ENCODE results near the gene MYLIP.

Gene MYLIP

GRCh38 chr6:16141514-16141913, 12.6 kb downstream of the MYLIP start:
- DNase-seq (ENCODE audit: low read depth in 2 of 2): no peak

GRCh38 chr6:16145038-16145437, 16.2 kb downstream of the MYLIP start:
- no peak for DNase-seq (ENCODE audit: low read depth in 2 of 2)

GRCh38 chr6:16146028-16146427, 17.1 kb downstream of the MYLIP start:
- DNase-seq (ENCODE audit: low read depth in 2 of 2): no peak

- no peak for DNase-seq (ENCODE audit: low read depth in 2 of 2)
These were observed 17.7 kb downstream of the MYLIP start for GRCh38 chr6:16146527-16146955.

GRCh38 chr6:16148498-16148897, 19.6 kb downstream of the MYLIP start:
- DNase-seq (ENCODE audit: low read depth in 2 of 2): no peak

GRCh38 chr6:16149305-16149704, 20.4 kb downstream of the MYLIP start:
- DNase-seq (ENCODE audit: low read depth in 2 of 2): no peak

GRCh38 chr6:16150098-16150497, 21.2 kb downstream of the MYLIP start:
- no peak for DNase-seq (ENCODE audit: low read depth in 2 of 2)

- no peak for DNase-seq (ENCODE audit: low read depth in 2 of 2)
These were observed 24.4 kb downstream of the MYLIP start for GRCh38 chr6:16153211-16153820.

- peak; percentile 83 to 86 for DNase-seq (ENCODE audit: low read depth in 2 of 2)
These were observed 26.0 kb downstream of the MYLIP start for GRCh38 chr6:16154904-16155303.

DNA sequence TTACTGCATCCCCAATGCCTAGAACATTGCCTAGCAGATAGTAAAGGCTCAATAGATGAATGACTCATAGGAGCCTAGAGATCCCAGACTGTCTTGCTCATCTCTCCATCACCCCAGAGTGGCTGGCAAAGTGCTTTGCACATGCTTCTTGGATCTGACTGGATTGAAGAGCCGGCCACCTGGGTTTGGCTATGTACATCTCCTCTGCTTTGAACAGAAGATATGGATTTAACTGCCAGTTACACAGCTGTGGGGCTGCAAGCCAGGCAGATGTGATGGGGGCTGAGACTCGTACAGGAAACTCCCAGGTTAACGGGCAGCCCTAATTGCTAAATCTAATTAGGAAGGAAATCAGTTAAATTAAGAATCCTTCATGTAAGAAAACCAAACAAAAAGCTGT, 28.6 kb downstream of the MYLIP start:
- no peak for DNase-seq (ENCODE audit: low read depth in 2 of 2)

DNA sequence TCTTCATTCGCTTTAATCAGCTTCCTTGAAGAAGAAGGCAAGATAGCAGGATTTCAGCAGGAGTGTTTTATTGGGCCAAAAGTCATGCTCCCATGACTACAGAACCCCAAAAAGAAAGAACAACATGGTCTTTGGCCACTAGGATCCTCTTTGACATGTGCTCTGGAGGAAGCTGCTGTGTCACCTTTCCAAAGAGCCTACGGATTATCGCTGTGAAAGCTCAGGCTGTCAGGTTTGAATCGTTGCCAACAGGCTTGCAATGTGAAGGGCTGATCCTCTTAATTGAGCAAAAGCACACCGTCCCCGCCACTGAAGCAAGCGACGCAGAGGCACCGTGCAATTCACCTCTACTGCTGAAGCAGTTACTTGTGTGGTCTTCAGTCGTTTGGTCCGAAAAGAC, 29.0 kb downstream of the MYLIP start:
- DNase-seq (ENCODE audit: low read depth in 2 of 2): no peak

DNA sequence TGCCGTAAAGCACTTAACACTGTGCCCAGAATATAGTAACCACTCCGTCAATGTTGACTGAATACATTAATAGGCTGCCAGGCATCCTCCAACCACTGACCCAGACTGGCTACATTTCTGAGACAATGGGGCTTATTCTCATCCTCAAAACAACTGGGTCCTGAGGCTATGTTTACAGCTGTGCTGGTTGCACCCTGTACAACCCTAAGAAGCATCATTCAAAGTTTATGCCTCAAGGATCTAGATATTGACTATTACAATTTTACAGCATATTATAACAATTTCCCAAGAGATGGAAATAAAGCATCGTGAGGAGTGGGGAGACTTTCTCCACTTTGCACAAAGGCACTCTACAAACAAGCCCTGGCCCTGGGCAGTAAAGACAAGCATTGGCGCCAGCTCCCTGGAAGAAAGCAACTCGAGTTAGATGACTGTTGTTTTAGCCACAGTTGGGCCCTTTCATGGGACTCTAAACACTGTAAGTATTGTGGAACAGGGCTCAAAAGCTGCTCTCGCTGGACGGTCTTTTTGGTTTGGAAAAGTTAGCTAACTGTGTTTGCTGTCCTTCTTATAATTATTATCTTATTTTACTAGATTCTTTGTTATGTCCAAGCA, 30.2 kb downstream of the MYLIP start:
- no peak for DNase-seq (ENCODE audit: low read depth in 2 of 2)

DNA sequence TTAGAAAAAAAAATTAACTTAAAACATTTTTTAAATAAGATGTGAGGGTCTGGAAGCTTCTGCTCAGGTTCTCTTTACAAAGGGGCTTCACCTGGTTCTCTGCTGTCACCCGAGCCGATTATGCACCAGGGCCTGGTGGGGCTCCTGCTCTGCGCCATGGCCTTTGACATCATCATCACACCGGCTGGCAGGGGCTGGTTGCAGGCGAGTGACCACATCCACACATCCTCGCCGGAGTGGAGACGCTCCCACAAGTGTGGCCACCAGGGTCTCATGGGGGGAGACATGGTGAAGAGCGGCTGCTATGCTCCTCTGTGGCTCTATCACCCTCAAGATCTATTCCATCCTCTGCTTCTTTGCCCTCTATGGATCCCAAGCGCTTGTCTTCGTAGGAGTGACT, 31.9 kb downstream of the MYLIP start:
- DNase-seq (ENCODE audit: low read depth in 2 of 2): no peak

DNA sequence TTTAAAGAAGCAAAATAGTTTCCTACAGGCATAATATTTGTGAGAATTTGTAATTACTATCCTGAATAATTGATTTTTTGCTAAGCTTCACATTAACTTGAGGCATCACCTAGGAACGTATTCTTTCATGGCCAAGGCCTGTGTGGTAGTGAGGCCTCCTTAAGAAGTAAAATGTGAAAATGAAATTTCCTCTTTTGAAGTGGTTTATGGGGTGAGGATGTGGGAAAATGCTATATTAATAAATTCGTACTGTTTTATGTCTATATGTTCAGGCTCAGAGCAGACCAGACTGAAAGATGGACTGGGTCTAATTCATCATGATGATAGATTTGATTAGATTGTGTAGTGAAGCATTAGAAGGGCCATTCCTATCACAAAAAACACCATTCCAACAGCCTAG, 33.1 kb downstream of the MYLIP start:
- DNase-seq (ENCODE audit: low read depth in 2 of 2): no peak

- no peak for DNase-seq (ENCODE audit: low read depth in 2 of 2)
These were observed 34.2 kb downstream of the MYLIP start for GRCh38 chr6:16163066-16163465.

- peak in 1 of 2 experiments; percentile 30 for DNase-seq (ENCODE audit: low read depth in 2 of 2)
These were observed 34.8 kb downstream of the MYLIP start for GRCh38 chr6:16163535-16164300.

- no peak for DNase-seq (ENCODE audit: low read depth in 2 of 2)
These were observed 36.8 kb downstream of the MYLIP start for GRCh38 chr6:16165641-16166040.

DNA sequence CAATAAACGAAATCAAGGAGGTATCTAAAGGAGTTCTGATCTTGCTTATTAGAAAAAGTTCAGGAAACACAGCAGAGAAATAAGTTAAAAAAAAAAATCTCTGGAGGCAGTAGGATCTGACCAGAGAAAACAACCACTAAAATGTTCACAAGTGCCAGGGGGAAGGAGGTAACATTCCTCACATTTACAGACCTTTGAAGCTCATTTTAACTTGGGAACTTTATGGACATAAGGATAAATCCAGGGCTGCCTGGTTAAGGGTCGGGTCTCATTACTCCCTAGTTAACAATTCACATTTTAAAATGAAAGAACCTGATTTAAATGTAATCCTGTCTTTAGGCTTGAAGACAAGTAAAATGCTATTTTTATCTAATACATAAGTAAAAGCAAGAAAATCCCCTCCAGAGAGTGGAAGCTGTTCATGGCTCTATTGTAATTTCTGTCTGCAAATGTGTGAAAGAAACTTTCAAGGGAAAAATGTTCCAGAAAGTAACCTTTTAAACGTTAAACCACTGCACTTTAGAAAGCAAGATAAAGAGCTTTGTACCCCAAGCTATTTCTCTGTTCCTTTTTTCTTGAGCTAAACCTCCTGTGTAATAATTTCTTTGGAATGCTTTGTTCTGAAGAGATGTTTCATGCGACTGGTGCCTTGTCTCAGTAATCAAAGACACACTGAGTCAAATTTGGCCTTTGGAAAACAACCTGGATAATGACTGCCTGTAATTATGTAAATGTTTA, 38.2 kb downstream of the MYLIP start:
- DNase-seq (ENCODE audit: low read depth in 2 of 2): no peak

DNA sequence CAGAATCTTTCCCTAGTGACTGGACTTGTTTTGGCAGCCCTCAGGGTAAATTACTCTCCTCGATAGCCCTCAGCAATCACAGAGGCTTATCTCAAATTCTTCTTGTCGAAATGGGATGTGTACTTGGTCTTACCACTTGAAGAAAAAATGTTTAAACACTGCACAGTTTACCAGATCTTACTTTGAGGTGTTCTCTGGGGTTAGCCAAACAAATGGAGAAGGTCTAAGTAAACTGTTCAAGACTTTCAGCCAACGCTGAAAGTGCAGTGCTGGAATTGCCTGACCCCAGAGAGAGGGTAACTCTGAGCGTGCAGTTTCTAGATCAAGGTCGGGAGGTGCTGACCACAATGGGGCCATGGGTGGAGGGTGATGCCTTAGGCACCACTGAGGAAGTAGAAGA, 39.2 kb downstream of the MYLIP start:
- DNase-seq (ENCODE audit: low read depth in 2 of 2): no peak

- peak in 1 of 2 experiments; percentile 27 for DNase-seq (ENCODE audit: low read depth in 2 of 2)
These were observed 40.0 kb downstream of the MYLIP start for GRCh38 chr6:16168858-16169257.

- DNase-seq (ENCODE audit: low read depth in 2 of 2): no peak
These were observed 42.5 kb downstream of the MYLIP start for GRCh38 chr6:16171400-16171799.

DNA sequence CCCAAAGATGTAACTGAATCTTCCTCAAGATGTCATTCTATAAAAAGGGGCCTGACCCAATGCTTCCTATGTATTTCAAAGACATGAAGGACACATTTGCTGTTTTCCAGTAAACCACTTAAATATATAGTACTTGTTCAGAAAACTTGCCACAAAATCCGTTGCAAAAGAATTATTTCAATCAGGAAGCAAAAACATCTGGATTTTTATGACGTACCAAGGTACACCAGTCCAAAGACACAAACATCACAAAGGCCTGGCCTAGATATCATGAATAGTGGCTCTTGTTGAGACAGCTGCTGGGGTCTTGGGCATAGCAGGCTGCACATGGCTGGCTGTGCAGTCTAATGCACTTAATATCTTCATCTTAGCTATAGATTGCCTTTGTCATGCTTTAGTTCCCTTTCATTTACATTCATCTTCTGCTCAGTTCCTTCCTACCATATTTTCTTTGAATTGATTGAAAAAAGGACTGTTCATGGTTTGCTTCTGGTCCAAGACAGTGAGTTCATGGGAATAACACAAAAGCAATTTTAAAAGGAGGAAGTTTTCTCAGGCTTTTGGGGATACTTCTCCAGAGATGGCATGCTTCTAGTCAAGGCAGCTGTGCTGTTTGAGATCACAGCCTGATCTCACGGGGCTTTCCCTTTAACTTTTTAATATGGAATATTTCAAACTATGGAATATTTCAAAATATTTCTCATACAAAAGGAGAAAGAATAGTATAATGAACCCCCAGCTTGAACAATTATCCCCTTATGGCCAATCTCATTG, 44.5 kb downstream of the MYLIP start:
- no peak for DNase-seq (ENCODE audit: low read depth in 2 of 2)

Measured in fibroblast of skin of left biceps (primary cell).